D341Med (cell line): Measurements from ENCODE around the gene ZC3HAV1L.
A peak's percentile ranks its signal among the peaks of the same experiment; 100 is the strongest.
"Not testable (repeated sequence)": the region's sequence is repeated elsewhere in the genome, so short reads cannot be mapped to it uniquely, and the experiment has no call there.

Experiments
- DNase-seq: peaks from one replicate; pipeline ENCODE4 v3.0.0; 2012; ENCODE audit warnings: low spot score

Gene ZC3HAV1L

DNA sequence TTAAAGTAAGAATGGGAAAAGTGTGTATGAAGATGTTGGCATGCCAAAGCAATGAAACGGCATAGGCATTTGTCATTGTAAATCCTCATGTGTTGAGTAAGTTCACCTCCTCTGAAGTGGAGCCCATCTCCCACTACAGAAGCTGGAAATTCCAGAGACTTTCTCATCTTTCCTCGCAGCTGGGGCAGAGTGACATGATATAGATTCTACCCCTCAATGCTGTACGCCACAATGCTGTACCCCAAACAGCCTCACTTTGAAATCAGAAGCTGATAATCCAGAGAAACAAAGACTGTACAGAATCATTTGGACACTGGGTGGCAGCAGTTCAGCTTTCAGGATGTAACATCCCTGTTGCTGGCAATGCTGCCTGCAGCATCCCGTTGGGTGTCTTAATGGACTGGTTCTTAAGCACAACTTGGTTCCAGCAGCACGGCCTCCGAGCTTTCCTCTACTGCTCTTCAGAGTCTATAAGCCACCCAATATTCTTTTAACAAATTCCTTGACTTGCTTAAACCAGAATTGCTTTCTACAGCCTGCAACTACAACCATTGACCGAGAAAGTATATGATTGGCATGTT lies 18.8 kb downstream of the ZC3HAV1L start:
- peak; percentile 84 for DNase-seq

DNA sequence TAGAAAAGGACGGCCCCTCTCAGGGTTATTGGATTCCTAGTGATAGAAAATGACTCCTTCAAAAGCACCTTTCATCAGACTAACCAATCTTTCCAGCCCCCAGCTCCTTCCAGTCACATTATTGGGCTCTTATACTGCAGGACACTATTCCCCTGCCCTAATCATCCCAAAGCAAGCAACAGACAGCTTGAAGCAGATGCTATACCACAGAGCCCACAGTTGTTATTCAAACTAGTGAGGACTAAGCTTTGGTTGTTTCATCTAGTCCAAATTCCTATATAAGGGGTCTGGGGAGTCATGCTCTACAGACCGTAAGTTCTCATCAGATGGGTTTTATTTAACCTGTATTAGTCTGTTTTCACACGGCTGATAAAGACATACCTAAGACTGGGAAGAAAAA lies 24.5 kb downstream of the ZC3HAV1L start:
- DNase-seq = no peak

- no peak for DNase-seq
Measured at GRCh38 chr7:139004321-139005090, 31.3 kb downstream of the ZC3HAV1L start.

DNA sequence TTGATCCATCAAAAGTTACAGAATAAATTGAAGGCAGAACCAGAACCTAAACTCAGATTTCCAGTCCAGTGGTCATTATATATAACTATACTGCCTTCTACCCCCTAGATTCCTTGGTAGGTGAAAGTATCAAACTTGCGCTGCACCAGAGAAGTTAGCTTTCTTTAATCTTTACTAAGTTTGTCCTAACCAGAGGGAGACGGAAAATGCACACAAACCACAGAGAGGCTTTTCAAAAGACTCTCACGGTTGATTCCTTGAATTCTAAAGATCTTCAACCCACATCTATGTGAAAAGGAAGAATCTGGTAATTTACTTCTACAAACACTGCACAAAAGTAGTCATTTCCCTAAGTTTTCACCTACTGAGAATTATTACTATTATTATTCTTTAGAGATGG lies 36.4 kb downstream of the ZC3HAV1L start:
- DNase-seq = no peak

GRCh38 chr7:138992052-138992531 lies 43.8 kb downstream of the ZC3HAV1L start:
- DNase-seq = no peak

DNA sequence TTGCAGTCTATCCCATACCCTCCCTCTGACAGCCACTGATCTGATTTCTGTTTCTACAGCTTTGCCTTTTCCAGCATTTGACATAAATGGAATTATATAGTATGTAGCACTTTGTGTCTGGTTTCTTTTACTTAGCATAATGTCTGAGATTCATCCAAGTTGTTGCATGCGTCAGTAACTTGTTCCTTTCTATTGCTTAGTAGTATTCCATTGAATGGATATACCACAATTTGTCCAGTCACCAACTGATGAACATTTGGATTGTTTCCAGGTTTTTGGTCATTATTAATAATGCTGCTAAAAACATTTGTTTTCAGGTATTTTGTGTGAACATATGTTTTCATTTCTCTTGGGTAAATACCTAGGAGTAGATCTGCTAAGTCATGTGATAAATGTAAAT lies 48.2 kb downstream of the ZC3HAV1L start:
- DNase-seq = no peak

DNA sequence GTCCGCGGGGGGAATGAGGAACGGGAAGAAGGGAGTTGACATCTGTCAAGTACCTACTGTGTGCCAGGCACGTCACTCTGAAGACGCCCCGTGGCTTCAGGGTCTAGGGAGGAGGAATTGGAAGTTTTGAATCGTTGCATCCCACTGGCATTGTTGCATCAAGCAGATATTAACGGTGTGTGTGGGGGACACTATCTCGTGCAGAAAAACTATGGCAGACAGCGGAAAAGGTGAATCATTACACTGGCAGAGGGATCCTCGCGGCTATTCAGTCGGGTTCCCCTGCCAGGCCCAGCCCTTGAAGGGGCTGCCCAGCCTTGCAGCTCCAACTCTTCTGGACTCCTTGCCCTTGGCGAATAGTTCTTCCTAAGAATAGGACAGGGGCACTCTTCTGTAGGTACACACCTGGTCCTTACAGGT lies 53.6 kb downstream of the ZC3HAV1L start:
- no peak for DNase-seq

GRCh38 chr7:138981332-138982203 lies 54.3 kb downstream of the ZC3HAV1L start, which contains the start of gene KIAA1549:
TSS of gene KIAA1549 (minus strand) at chr7:138981389. CDS start at chr7:138981269, 120 bp downstream.
- peak; percentile 94 for DNase-seq

GRCh38 chr7:138980563-138981291 lies 55.1 kb downstream of the ZC3HAV1L start:
- no peak for DNase-seq

DNA sequence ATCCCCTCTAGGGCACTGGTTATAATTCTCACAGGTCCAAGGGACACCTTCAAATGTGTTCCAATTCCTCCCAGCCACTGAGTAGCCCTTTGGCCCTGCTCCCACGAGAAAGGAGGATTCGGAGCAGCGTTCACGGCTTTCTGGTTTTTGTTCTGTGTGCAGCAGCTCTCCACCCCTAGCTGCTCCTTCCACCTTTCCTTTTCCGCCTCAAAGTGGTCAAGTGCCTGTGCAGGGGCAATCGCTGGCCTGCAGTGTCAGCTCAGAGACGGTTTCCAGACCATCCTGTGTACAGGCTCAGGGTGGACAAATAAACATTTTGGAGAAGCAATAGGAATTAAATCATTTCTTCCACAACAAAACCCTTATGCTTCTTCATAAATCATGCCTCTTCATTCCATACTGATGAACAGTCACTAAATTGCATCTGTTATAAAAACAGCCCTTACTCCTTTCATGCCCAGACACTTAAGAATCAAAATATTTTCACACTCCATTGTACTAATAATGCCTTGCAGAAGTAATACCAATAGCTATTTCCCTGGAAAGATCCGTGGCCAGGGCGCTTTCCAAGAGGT lies 55.8 kb downstream of the ZC3HAV1L start:
- no peak for DNase-seq

DNA sequence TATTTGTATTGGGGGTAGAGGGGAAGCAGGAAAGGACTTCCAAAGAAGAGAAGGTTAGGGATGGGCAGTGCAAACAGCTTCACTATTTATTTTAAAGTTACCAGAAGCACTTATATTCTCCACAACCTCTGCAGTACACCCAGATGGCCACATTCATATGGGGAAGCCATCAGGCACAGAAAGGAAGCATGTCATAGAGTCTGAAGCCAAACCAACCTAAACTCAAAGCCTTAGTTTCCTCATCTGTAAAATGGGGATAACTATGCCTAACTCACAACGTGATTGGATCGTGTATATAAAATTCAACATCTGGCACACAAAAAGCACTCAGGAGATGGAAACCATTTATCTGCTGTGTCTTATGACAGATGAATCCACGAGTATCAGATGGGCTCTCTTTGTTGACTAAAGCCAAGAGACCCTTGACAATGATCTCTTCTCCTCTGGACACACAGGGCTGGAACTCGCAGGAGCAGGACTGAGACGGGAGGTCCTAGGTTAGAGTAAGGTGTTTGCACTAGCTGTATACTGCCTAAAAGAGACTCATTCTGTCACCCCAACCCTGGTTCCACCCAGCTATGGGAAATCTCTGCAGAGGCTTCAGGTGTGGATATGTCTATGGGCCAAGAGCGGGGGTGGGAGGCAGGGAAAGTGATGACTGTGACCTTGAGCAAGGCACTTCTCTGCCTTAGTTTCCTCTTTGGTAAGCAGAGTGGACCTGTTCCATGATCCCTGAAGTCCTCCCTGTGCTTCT lies 56.4 kb downstream of the ZC3HAV1L start:
- no peak for DNase-seq

- DNase-seq = no peak
Measured at GRCh38 chr7:138978541-138979184, 57.2 kb downstream of the ZC3HAV1L start.

- not testable (repeated sequence) for DNase-seq
Measured at GRCh38 chr7:138976161-138976560, 59.7 kb downstream of the ZC3HAV1L start.
